Retinal pigment epithelial cell (primary cell): ENCODE data around the gene DYRK2.

ENCODE experiments used
- DNase-seq: peaks from one replicate; pipeline ENCODE4 v3.0.0-alpha.2; 2010; ENCODE audit warnings: low read depth
- H3K4me3 ChIP-seq: 2 replicates; pipeline ENCODE4 v1.5.1; 2011; ENCODE audit warnings: mild to moderate bottlenecking, low read length, control low read depth, moderate library complexity
- CTCF ChIP-seq: conservative IDR thresholded peaks from 2 replicates; pipeline ENCODE4 v1.5.1; 2011; ENCODE audit warnings: low read depth, low read length, control low read depth, inconsistent platforms

DYRK2 gene

GRCh38 chr12:67648521-67649260 is at the start of gene DYRK2:
Gene DYRK2 (plus strand): TSS chr12:67648745. CDS start chr12:67649134, 389 bp downstream.
- no peak for TF ChIP-seq CTCF
- H3K4me3 ChIP-seq = peak within 1 kb of the TSS; percentile 81
- DNase-seq = no peak

GRCh38 chr12:67599691-67600090 is 48.9 kb upstream of the DYRK2 start:
- no peak for TF ChIP-seq CTCF
- H3K4me3 ChIP-seq = no peak overlapping the region
- DNase-seq = no peak

- no peak for DNase-seq
- TF ChIP-seq CTCF = no peak
- H3K4me3 ChIP-seq = no peak overlapping the region
Observed at GRCh38 chr12:67601126-67601525, 47.4 kb upstream of the DYRK2 start.

GRCh38 chr12:67609226-67609870 is 39.2 kb upstream of the DYRK2 start:
- peak; percentile 15 for DNase-seq
- H3K4me3 ChIP-seq = no peak overlapping the region
- no peak for TF ChIP-seq CTCF

- no peak overlapping the region for H3K4me3 ChIP-seq
- DNase-seq = no peak
- TF ChIP-seq CTCF = no peak
Observed at GRCh38 chr12:67613040-67613439, 35.5 kb upstream of the DYRK2 start.

- DNase-seq = no peak
- H3K4me3 ChIP-seq = no peak overlapping the region
- no peak for TF ChIP-seq CTCF
Observed at GRCh38 chr12:67617629-67618028, 30.9 kb upstream of the DYRK2 start.

GRCh38 chr12:67618303-67618702 is 30.2 kb upstream of the DYRK2 start:
- TF ChIP-seq CTCF = no peak
- H3K4me3 ChIP-seq = no peak overlapping the region
- DNase-seq = no peak
